Skeletal muscle satellite cell (primary cell): ENCODE measurements around the gene RPL7A.

Experiments
- H3K27me3 ChIP-seq: 2 replicates; pipeline ENCODE4 v1.7.0; 2013; ENCODE audit warnings: low read length; ENCODE audit not compliant: control insufficient read depth, insufficient read depth
- H3K36me3 ChIP-seq: 2 replicates; pipeline ENCODE4 v1.7.0; 2013; ENCODE audit warnings: mild to moderate bottlenecking, control low read depth, low read length; ENCODE audit not compliant: insufficient read depth
- H3K4me1 ChIP-seq: 2 replicates; pipeline ENCODE4 v1.7.0; 2013; ENCODE audit warnings: low read length; ENCODE audit not compliant: control insufficient read depth, insufficient read depth
- H3K4me2 ChIP-seq: 2 replicates; pipeline ENCODE4 v1.7.0; 2013; ENCODE audit warnings: mild to moderate bottlenecking, low read length
- H3K4me3 ChIP-seq: 2 replicates; pipeline ENCODE4 v1.7.0; 2013; ENCODE audit warnings: low read length
- H3K9ac ChIP-seq: 2 replicates; pipeline ENCODE4 v1.7.0; 2013; ENCODE audit warnings: mild to moderate bottlenecking, low read depth, low read length, moderate library complexity
- H3K9me3 ChIP-seq: replicated peaks from 2 replicates; pipeline ENCODE4 v1.7.0; 2013; ENCODE audit warnings: mild to moderate bottlenecking, control low read depth, low read length

The RPL7A gene

DNA sequence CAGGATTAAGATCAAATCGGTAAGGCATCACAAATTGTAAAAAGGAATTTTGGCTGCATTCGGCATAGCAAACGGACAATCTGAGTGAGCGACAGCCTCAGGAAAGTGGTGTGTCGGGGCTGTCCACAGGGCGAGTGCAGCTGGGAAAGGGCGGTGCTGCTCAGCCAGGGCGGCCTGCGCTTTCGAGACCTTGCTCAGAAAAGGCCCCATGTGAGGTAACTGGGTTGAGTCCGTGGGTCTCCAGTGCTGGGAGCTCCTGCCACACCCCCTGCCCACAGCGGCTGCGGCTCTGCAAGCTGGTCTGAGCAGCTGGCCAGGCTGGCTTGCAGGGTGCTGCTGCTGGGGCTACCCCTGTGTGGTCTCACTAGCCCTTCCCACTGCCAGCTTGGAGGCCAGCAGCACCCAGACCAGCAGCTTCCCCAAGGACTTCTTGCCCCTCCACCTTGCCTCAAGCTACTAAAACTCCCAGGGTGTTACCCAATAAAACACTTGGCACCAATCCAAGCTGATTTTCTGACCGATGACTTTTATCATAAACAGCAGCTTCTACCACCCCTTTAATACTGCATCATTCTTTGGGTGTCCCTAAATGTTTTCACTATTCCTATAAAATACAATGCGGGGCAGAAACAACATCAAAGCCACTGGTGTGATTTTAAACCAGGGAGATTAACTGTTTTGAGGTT is 14.5 kb downstream of the RPL7A start:
- H3K4me1 ChIP-seq = peaks cover 24% of the 10 kb centered on the region

DNA sequence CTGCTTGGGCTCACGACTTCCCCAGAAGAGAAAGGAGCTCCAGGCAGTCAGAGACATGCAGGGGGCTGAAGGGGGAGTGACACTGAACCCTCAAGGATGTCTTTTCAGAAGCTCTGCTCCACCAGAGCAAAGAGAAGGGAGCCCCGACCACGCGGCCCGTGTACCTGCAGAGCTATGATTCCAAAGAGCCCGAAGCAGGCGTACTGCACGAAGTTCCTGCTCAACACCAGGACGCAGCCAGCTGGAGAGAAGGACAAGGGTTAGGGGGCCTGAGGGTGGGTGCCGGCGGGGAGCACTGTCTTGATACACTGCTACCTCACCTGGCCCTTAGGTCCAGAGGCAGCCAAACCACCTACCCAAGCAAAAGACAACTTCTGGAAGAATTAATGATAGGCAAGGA is 18.4 kb downstream of the RPL7A start:
- no peak overlapping the region for H3K4me2 ChIP-seq
- no peaks in the 10 kb centered on the region for H3K27me3 ChIP-seq
- no peaks in the 10 kb centered on the region for H3K9me3 ChIP-seq
- peaks cover 85% of the 10 kb centered on the region for H3K36me3 ChIP-seq
- peaks cover 42% of the 10 kb centered on the region for H3K4me1 ChIP-seq
- no peak overlapping the region for H3K9ac ChIP-seq
- no peak overlapping the region for H3K4me3 ChIP-seq

More for the DNA sequence above, 14.5 kb downstream of the RPL7A start:
- no peak overlapping the region for H3K4me3 ChIP-seq
- no peak overlapping the region for H3K4me2 ChIP-seq
- no peaks in the 10 kb centered on the region for H3K9me3 ChIP-seq
- no peaks in the 10 kb centered on the region for H3K27me3 ChIP-seq
- peaks cover 82% of the 10 kb centered on the region for H3K36me3 ChIP-seq
- no peak overlapping the region for H3K9ac ChIP-seq

GRCh38 chr9:133367221-133367620 is 19.2 kb downstream of the RPL7A start:
- Histone ChIP-seq H3K36me3 (peaks cover 85% of the 10 kb centered on the region), H3K9me3 (no peaks in the 10 kb centered on the region), H3K9ac (no peak overlapping the region), H3K27me3 (no peaks in the 10 kb centered on the region), H3K4me3 (no peak overlapping the region), H3K4me1 (peaks cover 50% of the 10 kb centered on the region), H3K4me2 (peak overlapping the region; percentile 76)

DNA sequence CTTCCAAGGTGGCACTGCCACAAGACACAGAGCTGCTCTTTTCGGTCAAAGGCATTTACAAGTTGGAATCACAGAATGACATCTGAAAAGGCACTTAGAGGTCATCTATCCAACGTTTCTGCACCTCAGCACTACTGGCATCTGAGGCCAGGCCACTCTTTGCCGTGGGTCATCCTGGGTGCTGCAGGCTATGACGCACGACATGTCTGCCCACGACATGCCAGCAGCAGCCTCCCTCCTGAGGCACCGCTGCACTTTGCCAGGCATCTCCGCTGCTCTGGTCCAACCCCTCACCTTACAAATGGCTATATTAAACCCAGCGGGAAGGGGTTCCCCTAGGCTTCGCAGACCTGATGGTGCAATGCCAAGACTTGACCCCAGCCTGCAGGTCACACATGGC is 19.8 kb downstream of the RPL7A start:
- H3K9me3 ChIP-seq = no peaks in the 10 kb centered on the region
- peaks cover 54% of the 10 kb centered on the region for H3K4me1 ChIP-seq
- no peaks in the 10 kb centered on the region for H3K27me3 ChIP-seq
- H3K9ac ChIP-seq = peak overlapping the region; percentile 49
- peaks cover 85% of the 10 kb centered on the region for H3K36me3 ChIP-seq
- peak overlapping the region; percentile 40 for H3K4me3 ChIP-seq
- peak overlapping the region; percentile 76 for H3K4me2 ChIP-seq

GRCh38 chr9:133368249-133368881 is 20.3 kb downstream of the RPL7A start:
- H3K9ac ChIP-seq = peak overlapping the region; percentile 49
- peaks cover 54% of the 10 kb centered on the region for H3K4me1 ChIP-seq
- H3K27me3 ChIP-seq = no peaks in the 10 kb centered on the region
- H3K4me3 ChIP-seq = peak overlapping the region; percentile 40
- H3K9me3 ChIP-seq = no peaks in the 10 kb centered on the region
- peaks cover 85% of the 10 kb centered on the region for H3K36me3 ChIP-seq
- H3K4me2 ChIP-seq = peak overlapping the region; percentile 76

GRCh38 chr9:133369422-133369821 is 21.4 kb downstream of the RPL7A start:
- Histone ChIP-seq H3K27me3 (no peaks in the 10 kb centered on the region), H3K4me3 (no peak overlapping the region), H3K9me3 (no peaks in the 10 kb centered on the region), H3K36me3 (peaks cover 77% of the 10 kb centered on the region), H3K4me2 (peak overlapping the region; percentile 76), H3K4me1 (peaks cover 61% of the 10 kb centered on the region), H3K9ac (no peak overlapping the region)

DNA sequence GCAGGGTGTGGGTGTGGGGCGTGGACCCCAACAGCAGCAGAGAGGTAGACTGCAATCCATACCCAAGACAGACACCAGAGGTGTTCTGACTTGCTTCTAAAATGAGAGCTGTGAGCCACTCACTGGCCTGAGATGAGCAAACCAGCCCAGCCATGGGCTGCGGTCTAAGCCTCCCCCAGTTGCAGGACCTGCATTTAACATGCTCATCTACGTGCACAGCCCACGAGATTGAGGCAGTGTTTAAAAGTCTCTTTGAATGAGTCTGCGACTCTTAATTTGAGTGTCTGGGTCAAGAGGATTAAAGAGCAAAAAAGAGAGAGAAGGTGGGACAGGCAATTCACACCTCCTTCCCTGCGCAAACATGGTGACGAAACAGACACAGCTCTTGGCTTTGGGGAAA is 21.9 kb downstream of the RPL7A start:
- H3K4me1 ChIP-seq = peaks cover 61% of the 10 kb centered on the region
- no peak overlapping the region for H3K4me3 ChIP-seq
- H3K9ac ChIP-seq = no peak overlapping the region
- peaks cover 73% of the 10 kb centered on the region for H3K36me3 ChIP-seq
- H3K4me2 ChIP-seq = no peak overlapping the region
- H3K9me3 ChIP-seq = no peaks in the 10 kb centered on the region
- H3K27me3 ChIP-seq = no peaks in the 10 kb centered on the region

DNA sequence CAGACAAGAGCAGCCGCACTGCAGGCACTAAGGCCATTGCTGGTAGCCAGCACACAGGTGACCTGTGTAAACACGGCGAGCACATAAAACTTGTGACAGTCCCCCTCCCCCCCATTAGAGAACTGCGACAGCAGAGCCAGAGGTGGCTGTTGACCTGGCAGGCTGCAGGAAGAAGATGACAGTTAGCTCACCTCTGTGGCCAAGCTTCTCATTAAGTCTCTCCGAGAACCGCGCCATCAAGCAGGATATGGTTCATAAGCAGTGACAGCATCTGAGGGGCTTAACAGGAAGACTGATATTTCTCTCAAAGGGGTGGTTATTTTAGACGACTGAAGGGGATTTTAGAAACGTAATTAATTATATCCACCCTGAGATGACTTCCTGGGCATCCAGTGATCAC is 22.7 kb downstream of the RPL7A start:
- Histone ChIP-seq H3K9ac (no peak overlapping the region), H3K36me3 (peaks cover 66% of the 10 kb centered on the region), H3K4me3 (no peak overlapping the region), H3K27me3 (no peaks in the 10 kb centered on the region), H3K9me3 (no peaks in the 10 kb centered on the region), H3K4me1 (peaks cover 61% of the 10 kb centered on the region), H3K4me2 (peak overlapping the region; percentile 6)

GRCh38 chr9:133371261-133371711 is 23.3 kb downstream of the RPL7A start:
- H3K27me3 ChIP-seq = no peaks in the 10 kb centered on the region
- peaks cover 60% of the 10 kb centered on the region for H3K36me3 ChIP-seq
- H3K4me2 ChIP-seq = peak overlapping the region; percentile 20
- H3K9me3 ChIP-seq = no peaks in the 10 kb centered on the region
- peaks cover 62% of the 10 kb centered on the region for H3K4me1 ChIP-seq
- no peak overlapping the region for H3K9ac ChIP-seq
- no peak overlapping the region for H3K4me3 ChIP-seq

- no peaks in the 10 kb centered on the region for H3K9me3 ChIP-seq
- H3K4me1 ChIP-seq = peaks cover 66% of the 10 kb centered on the region
- H3K4me2 ChIP-seq = peak overlapping the region; percentile 20
- H3K36me3 ChIP-seq = peaks cover 51% of the 10 kb centered on the region
- no peak overlapping the region for H3K9ac ChIP-seq
- H3K4me3 ChIP-seq = no peak overlapping the region
- no peaks in the 10 kb centered on the region for H3K27me3 ChIP-seq
Measured at GRCh38 chr9:133372144-133372543, 24.1 kb downstream of the RPL7A start.

DNA sequence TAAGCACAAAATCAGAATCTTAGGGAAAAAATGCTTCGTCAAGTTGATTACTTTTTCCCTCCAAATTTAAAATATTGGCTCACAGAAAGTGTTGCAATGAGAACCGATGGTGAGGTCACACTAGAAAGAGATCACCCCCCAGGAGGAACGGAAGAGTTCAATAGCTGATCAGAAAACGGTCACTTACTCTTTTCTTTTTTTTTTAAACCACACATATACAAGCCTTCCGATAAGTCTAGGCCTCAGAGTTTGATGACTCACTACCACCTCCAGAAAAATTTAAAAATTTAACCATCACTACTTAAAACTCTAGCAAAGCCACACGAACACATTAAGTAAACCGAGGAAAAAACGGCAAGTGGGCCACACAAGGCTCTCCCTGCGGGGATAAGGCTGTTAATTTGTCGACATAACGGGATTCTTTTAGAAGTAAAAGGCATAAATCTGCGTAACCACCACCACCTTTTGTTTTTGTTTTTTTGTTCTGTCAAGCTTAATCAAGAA is 26.6 kb downstream of the RPL7A start:
- H3K4me1 ChIP-seq = peaks cover 50% of the 10 kb centered on the region
- H3K4me3 ChIP-seq = peak overlapping the region; percentile 93
- H3K9me3 ChIP-seq = no peaks in the 10 kb centered on the region

More for the DNA sequence above, 26.6 kb downstream of the RPL7A start:
- Histone ChIP-seq H3K27me3 (no peaks in the 10 kb centered on the region), H3K36me3 (peaks cover 38% of the 10 kb centered on the region), H3K4me2 (peak overlapping the region; percentile 92), H3K9ac (peak overlapping the region; percentile 96)
